HepG2 (cell line): ENCODE measurements around the gene STRBP. TPM values are rescaled to one million over a fixed set of nuclear protein-coding genes. Genes with fewer than 3 reads are reported as not detected.

ENCODE experiments used
- ATAC-seq: fragments of 200-7000 bp; cut with Tn5 transposase; 3 replicates; pipeline ENCODE4 v1.9.1; 2020; ENCODE audit warnings: mild to moderate bottlenecking, moderate library complexity
- BruUV-seq: library from RNA; stranded (reverse); fragments of 400-500 nt; replicated peaks from 2 replicates; lab custom pipeline; 2021; lab: Mats Ljungman, UMichigan
- CTCF ChIA-PET: fragments of 300-600 bp; formaldehyde crosslinking; extraction: SDS; loops from one replicate; lab custom pipeline; 2021; ENCODE audit warnings: low total read pairs, inconsistent platforms, low intra/inter-chr PET ratio; lab: Yijun Ruan, JAX
- POLR2A ChIA-PET: fragments of 350-600 bp; sonication (Branson Sonifier 250); formaldehyde crosslinking; loops from one replicate; lab custom pipeline; 2020; ENCODE audit warnings: antibody characterized with exemption, inconsistent platforms; lab: Yijun Ruan, JAX
- DNase-seq: peaks from one replicate; pipeline ENCODE4 v3.0.0-alpha.2; 2015; ENCODE audit warnings: low spot score
- FAIRE-seq: peaks from 3 replicates; lab custom pipeline; 2011; peaks lifted over from hg19 to GRCh38; lab: Jason Lieb, UNC
- H2AFZ ChIP-seq: one replicate; pipeline ENCODE4 v1.6.1; 2011; ENCODE audit warnings: low read length, inconsistent platforms
- H3K27ac ChIP-seq: fragments of 300-600 bp; 3 replicates; pipeline ENCODE4 v1.8.0; 2011; ENCODE audit warnings: mixed run types, mild to moderate bottlenecking, mixed read lengths, low read length, inconsistent platforms; ENCODE audit not compliant: insufficient read depth; ENCODE audit errors: extremely low read length
- H3K27me3 ChIP-seq, 2 experiments: fragments of 200-600 bp in 1 of 2; 2 replicates in 1 of 2; 3 replicates in 1 of 2; pipeline versions ENCODE4 v1.6.0 to v1.8.0; 2011; ENCODE audit warnings: low read length in 2 of 2, mild to moderate bottlenecking in 2 of 2, moderate library complexity in 2 of 2, inconsistent platforms in 1 of 2; ENCODE audit not compliant: insufficient read depth in 2 of 2, control insufficient read depth in 1 of 2
- H3K36me3 ChIP-seq, 2 experiments: fragments of 200-600 bp in 1 of 2; replicated peaks in 1 of 2; 2 replicates in 1 of 2; 3 replicates in 1 of 2; pipeline versions ENCODE4 v1.5.1 to v1.8.0; 2011; ENCODE audit warnings: low read length in 2 of 2, inconsistent platforms in 1 of 2; ENCODE audit not compliant: insufficient read depth in 2 of 2, control insufficient read depth in 1 of 2
- H3K4me1 ChIP-seq: 2 replicates; pipeline ENCODE4 v1.5.1; 2012; ENCODE audit warnings: low read length, inconsistent platforms; ENCODE audit not compliant: insufficient read depth
- H3K4me2 ChIP-seq: 2 replicates; pipeline ENCODE4 v1.6.0; 2011; ENCODE audit warnings: low read depth, low read length, inconsistent platforms
- H3K4me3 ChIP-seq, 3 experiments: fragments of 200-600 bp in 1 of 3; sonication (generic), shearing (Covaris generic) in 1 of 3; replicated peaks in 1 of 3; 2 replicates each; pipeline ENCODE4 v1.5.1; 2011 to 2016; ENCODE audit warnings: low read length in 3 of 3, inconsistent platforms in 2 of 3, low read depth in 2 of 3, mild to moderate bottlenecking in 2 of 3, control low read depth in 1 of 3, mixed read lengths in 1 of 3; ENCODE audit not compliant: insufficient read depth in 1 of 3
- H3K79me2 ChIP-seq: one replicate; pipeline ENCODE4 v1.6.1; 2011; ENCODE audit warnings: low read length, inconsistent platforms; ENCODE audit not compliant: insufficient read depth
- H3K9ac ChIP-seq: 2 replicates; pipeline ENCODE4 v1.6.0; 2011; ENCODE audit warnings: mild to moderate bottlenecking, low read depth, low read length, inconsistent platforms; ENCODE audit not compliant: insufficient read depth
- H3K9me3 ChIP-seq: 2 replicates; pipeline ENCODE4 v1.5.1; 2012; ENCODE audit warnings: mild to moderate bottlenecking, low read length
- H4K20me1 ChIP-seq: 2 replicates; pipeline ENCODE4 v1.6.0; 2011; ENCODE audit warnings: inconsistent platforms, mild to moderate bottlenecking, low read length, moderate library complexity; ENCODE audit not compliant: insufficient read depth
- DMAP1 ChIP-seq: IDR thresholded peaks from 2 replicates; pipeline ENCODE4 v1.6.1; 2016
- FOSL2 ChIP-seq: sonication (generic); formaldehyde crosslinking; IDR thresholded peaks from 2 replicates; pipeline ENCODE4 v1.4.0; 2020; ENCODE audit warnings: missing genetic modification reagents
- KAT8 ChIP-seq: IDR thresholded peaks from 2 replicates; pipeline ENCODE4 v1.6.1; 2016; ENCODE audit warnings: missing genetic modification reagents, missing compliant biosample characterization
- MAF1 ChIP-seq: sonication (generic); formaldehyde crosslinking; IDR thresholded peaks from 2 replicates; pipeline ENCODE4 v1.5.0; 2020; ENCODE audit warnings: missing genetic modification reagents, borderline replicate concordance
- MAX ChIP-seq: IDR thresholded peaks from 2 replicates; pipeline ENCODE4 v1.6.1; 2012; ENCODE audit warnings: inconsistent platforms
- RARG ChIP-seq: sonication (generic); formaldehyde crosslinking; IDR thresholded peaks from 2 replicates; pipeline ENCODE4 v1.4.0; 2020; ENCODE audit warnings: low read depth, mild to moderate bottlenecking, missing genetic modification reagents
- RERE ChIP-seq: IDR thresholded peaks from 2 replicates; pipeline ENCODE4 v1.6.1; 2016; ENCODE audit warnings: low read depth, missing genetic modification reagents, missing compliant biosample characterization
- REST ChIP-seq, 2 experiments: IDR thresholded peaks; 2 replicates each; pipeline ENCODE4 v1.6.1; 2011 to 2012; ENCODE audit warnings: low read length in 2 of 2, borderline replicate concordance in 1 of 2, low read depth in 1 of 2, mild to moderate bottlenecking in 1 of 2, moderate library complexity in 1 of 2
- SPEN ChIP-seq: sonication (generic); formaldehyde crosslinking; IDR thresholded peaks from 2 replicates; pipeline ENCODE4 v1.5.1; 2020; ENCODE audit warnings: low read depth, mild to moderate bottlenecking, missing genetic modification reagents
- ZNF704 ChIP-seq: sonication (generic); formaldehyde crosslinking; IDR thresholded peaks from 2 replicates; pipeline ENCODE4 v1.8.1; 2023; ENCODE audit warnings: mild to moderate bottlenecking, inconsistent platforms, moderate library complexity, missing genetic modification reagents, borderline replicate concordance
- ZXDC ChIP-seq: sonication (generic); formaldehyde crosslinking; IDR thresholded peaks from 2 replicates; pipeline ENCODE4 v1.5.0; 2020; ENCODE audit warnings: mild to moderate bottlenecking, missing genetic modification reagents
- WGBS: methylation state at CpG from one replicate; pipeline ENCODE4 v1.1.6; 2017; ENCODE audit warnings: low lambda C conversion rate; 5-methylcytosine and 5-hydroxymethylcytosine counted together
- in situ Hi-C: cut with HindIII; loops from 2 replicates; pipeline ENCODE4 v1.10.0; 2017; ENCODE audit warnings: low pct_unique_long_range_greater_than_20kb; ENCODE audit not compliant: extremely low pct_ligation_motif_present
- intact Hi-C: fragments of 100-400 bp; cut with micrococcal nuclease; formaldehyde crosslinking; loops from one replicate; pipeline ENCODE4 v1.10.0; 2022; ENCODE audit not compliant: unreplicated experiment
- polyA plus RNA-seq, 8 experiments: library from polyadenylated mRNA; depleted of rRNA in 3 of 8; stranded (reverse) in 7 of 8; unstranded in 1 of 8; fragments of >200 nt; fragmentation: Illumina TruSeq in 4 of 8; extraction: Trizol in 4 of 8; gene quantifications; 2 replicates each; pipeline versions ENCODE4 v1.2.1 to v1.2.3, GENCODE V29; 2011 to 2016; ENCODE audit warnings: low read depth in 4 of 8, missing spikeins in 1 of 8, mixed read lengths in 1 of 8; ENCODE audit not compliant: insufficient read depth in 1 of 8
- total RNA-seq, 5 experiments: library from RNA; depleted of rRNA; stranded (reverse); fragments of >200 nt; fragmentation: Illumina TruSeq; extraction: Trizol; gene quantifications; 2 replicates each; pipeline ENCODE4 v1.2.3, GENCODE V29; 2016; ENCODE audit warnings: low read depth in 1 of 5

The STRBP gene
- total and polyA plus RNA-seq, 2 of the 13 experiments (the other 11 are each of a cell fraction or from before 2014, with no cell fraction given), result 14.5 to 38.5 TPM

- ChIA-PET CTCF (no interaction called here), POLR2A (interaction anchor here (0.6 kb wide), 1 partner anchor 74 kb away, joined by 3 read pairs; no protein-coding TSS in a partner anchor)
- peaks cover 29% of the 10 kb centered on the region for H3K4me1 ChIP-seq
- H3K9me3 ChIP-seq, result no peaks in the 10 kb centered on the region
- no peak overlapping the region for H3K4me2 ChIP-seq
- no TSS peak for BruUV-seq
- no peak for ATAC-seq
- H3K36me3 ChIP-seq, result peaks cover 12 to 40% of the 10 kb centered on the region in 2 experiments; a peak in 4 of 5 replicates
- H3K79me2 ChIP-seq, result no peaks in the 10 kb centered on the region
- peak overlapping the region; percentile 78 for H3K27ac ChIP-seq
- H3K4me3 ChIP-seq, result no peak overlapping the region
- H3K27me3 ChIP-seq, result no peaks in the 10 kb centered on the region
- over 99% methylated on average over 9 of the region's 9 CpGs for WGBS
- DNase-seq, result no peak
- no peak for FAIRE-seq
- H4K20me1 ChIP-seq, result no peaks in the 10 kb centered on the region
- no peak overlapping the region for H2AFZ ChIP-seq
- in situ Hi-C loops, result no loop called here
- no peak overlapping the region for H3K9ac ChIP-seq
- intact Hi-C loops, result loop anchor here (10.0 kb wide), 1 partner anchor 56 kb away; no protein-coding TSS in a partner anchor
- TF ChIP-seq ZXDC (CRISPR knock-in tag), result no peak
- TF ChIP-seq MAX, result no peak
- no peak for TF ChIP-seq MAF1 (CRISPR knock-in tag)
- TF ChIP-seq DMAP1 (CRISPR knock-in tag), result no peak
- TF ChIP-seq ZNF704 (CRISPR knock-in tag), result no peak
- TF ChIP-seq FOSL2, result no peak
- TF ChIP-seq KAT8, result no peak
- no peak for TF ChIP-seq RARG
- no peak for TF ChIP-seq RERE (CRISPR knock-in tag)
- TF ChIP-seq SPEN (CRISPR knock-in tag), result no peak
- no peak for TF ChIP-seq REST (IDR thresholded peaks at IDR 0.05; ENCODE audit: borderline replicate concordance in 1 of 2, low read depth in 1 of 2, low read length in 2 of 2)
Measured at GRCh38 chr9:123108976-123109375, 159.4 kb downstream of the STRBP start.
